ENCODE measurements around the gene EIF2AK2. TPM values are rescaled to one million over a fixed set of nuclear protein-coding genes. Genes with fewer than 3 reads are reported as not detected.

The EIF2AK2 gene
- total RNA-seq, 6 experiments from 2014 or later = 10.2 to 19.0 (median 13.3) TPM

DNA sequence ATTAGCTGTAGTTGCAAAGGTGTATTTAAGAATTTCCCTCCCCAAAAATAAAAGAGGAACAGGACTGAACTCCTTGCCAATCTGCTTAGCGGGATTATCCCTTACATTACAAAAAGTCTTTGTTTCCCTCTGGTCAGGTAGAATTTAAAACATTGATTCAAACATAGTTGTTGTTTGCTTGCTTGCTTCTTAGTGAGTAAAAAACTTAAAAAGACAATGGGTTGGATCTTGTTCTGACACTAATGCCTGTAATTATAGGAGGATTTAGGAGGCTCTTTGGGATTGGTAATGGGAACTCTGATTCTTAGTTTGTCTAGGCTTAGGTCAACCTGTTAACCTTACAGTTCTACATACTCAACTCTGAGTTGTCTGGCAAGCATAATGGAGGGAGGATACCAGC lies 35.8 kb upstream of the EIF2AK2 start:
- intact Hi-C loops (cut with DNase I) = no loop called here
- ATAC-seq = no peak
- 93% methylated on average over 1 of the region's 1 CpG for WGBS (ENCODE audit: insufficient coverage, low coverage, low lambda C conversion rate, missing lambda C conversion rate)

DNA sequence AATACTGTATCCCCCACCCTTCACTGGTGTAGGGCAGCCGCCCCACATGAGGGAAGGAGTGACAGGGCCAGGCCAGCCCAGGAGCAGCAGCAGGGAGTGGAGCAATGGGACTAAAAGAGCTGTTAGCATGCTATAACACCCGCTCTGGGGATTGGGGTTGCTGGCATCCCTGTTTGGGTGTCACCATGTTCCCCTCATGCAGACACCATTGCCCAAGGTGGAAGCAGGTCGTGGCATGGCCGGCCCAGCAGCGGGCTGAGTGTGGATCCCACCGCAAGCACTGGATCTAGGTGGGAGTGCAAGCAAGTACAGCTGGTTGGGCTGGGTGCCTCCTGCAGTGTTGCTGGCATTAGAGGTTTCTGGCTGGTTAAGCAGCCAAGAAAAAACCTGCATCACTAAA lies 35.0 kb upstream of the EIF2AK2 start:
- no peak for TF ChIP-seq POLR2A (IDR thresholded peaks at IDR 0.05)
- TF ChIP-seq, protein P1, sequence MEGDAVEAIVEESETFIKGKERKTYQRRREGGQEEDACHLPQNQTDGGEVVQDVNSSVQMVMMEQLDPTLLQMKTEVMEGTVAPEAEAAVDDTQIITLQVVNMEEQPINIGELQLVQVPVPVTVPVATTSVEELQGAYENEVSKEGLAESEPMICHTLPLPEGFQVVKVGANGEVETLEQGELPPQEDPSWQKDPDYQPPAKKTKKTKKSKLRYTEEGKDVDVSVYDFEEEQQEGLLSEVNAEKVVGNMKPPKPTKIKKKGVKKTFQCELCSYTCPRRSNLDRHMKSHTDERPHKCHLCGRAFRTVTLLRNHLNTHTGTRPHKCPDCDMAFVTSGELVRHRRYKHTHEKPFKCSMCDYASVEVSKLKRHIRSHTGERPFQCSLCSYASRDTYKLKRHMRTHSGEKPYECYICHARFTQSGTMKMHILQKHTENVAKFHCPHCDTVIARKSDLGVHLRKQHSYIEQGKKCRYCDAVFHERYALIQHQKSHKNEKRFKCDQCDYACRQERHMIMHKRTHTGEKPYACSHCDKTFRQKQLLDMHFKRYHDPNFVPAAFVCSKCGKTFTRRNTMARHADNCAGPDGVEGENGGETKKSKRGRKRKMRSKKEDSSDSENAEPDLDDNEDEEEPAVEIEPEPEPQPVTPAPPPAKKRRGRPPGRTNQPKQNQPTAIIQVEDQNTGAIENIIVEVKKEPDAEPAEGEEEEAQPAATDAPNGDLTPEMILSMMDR (IDR thresholded peaks at IDR 0.05) = no peak
- no peak overlapping the region for H3K27ac ChIP-seq
- WGBS (ENCODE audit: insufficient coverage, low coverage, low lambda C conversion rate, missing lambda C conversion rate) = no CpG with 5 or more reads among the region's 6 CpGs
- intact Hi-C loops (cut with DNase I) = no loop called here
- DNase-seq (no peak), ATAC-seq (no peak)
- no peaks in the 10 kb centered on the region for H3K9me3 ChIP-seq
- H3K4me1 ChIP-seq = no peaks in the 10 kb centered on the region
- H3K27me3 ChIP-seq = no peaks in the 10 kb centered on the region
- no peaks in the 10 kb centered on the region for H3K36me3 ChIP-seq
- H3K4me3 ChIP-seq = no peak overlapping the region

More for the DNA sequence above, 35.8 kb upstream of the EIF2AK2 start:
- DNase-seq = no peak
- no peak overlapping the region for H3K27ac ChIP-seq
- H3K4me3 ChIP-seq = no peak overlapping the region
- H3K36me3 ChIP-seq = no peaks in the 10 kb centered on the region
- no peaks in the 10 kb centered on the region for H3K9me3 ChIP-seq
- H3K27me3 ChIP-seq = no peaks in the 10 kb centered on the region
- H3K4me1 ChIP-seq = peaks cover 0 to 5% (median 3%) of the 10 kb centered on the region in 4 donors
- TF ChIP-seq, protein P1 (IDR thresholded peaks at IDR 0.05) = no peak
- no peak for TF ChIP-seq POLR2A (IDR thresholded peaks at IDR 0.05)

- no peaks in the 10 kb centered on the region for H3K27me3 ChIP-seq
- H3K36me3 ChIP-seq = no peaks in the 10 kb centered on the region
- ATAC-seq (no peak), DNase-seq (no peak)
- TF ChIP-seq POLR2A (IDR thresholded peaks at IDR 0.05) = no peak
- TF ChIP-seq, protein P1 (IDR thresholded peaks at IDR 0.05) = no peak
- 93% methylated on average over 2 of the region's 4 CpGs for WGBS (ENCODE audit: insufficient coverage, low coverage, low lambda C conversion rate, missing lambda C conversion rate)
- no peak overlapping the region for H3K4me3 ChIP-seq
- intact Hi-C loops (cut with DNase I) = no loop called here
- H3K4me1 ChIP-seq = no peaks in the 10 kb centered on the region
- no peak overlapping the region for H3K27ac ChIP-seq
- H3K9me3 ChIP-seq = no peaks in the 10 kb centered on the region
These were observed 34.5 kb upstream of the EIF2AK2 start for GRCh38 chr2:37191253-37191652.

- TF ChIP-seq, protein P1 (IDR thresholded peaks at IDR 0.05) = no peak
- no peak for TF ChIP-seq POLR2A (IDR thresholded peaks at IDR 0.05)
- Histone ChIP-seq H3K36me3 (no peaks in the 10 kb centered on the region), H3K4me3 (no peak overlapping the region), H3K27me3 (no peaks in the 10 kb centered on the region), H3K4me1 (no peaks in the 10 kb centered on the region), H3K27ac (no peak overlapping the region), H3K9me3 (no peaks in the 10 kb centered on the region)
- DNase-seq (no peak), ATAC-seq (no peak)
- intact Hi-C loops (cut with DNase I) = no loop called here
- WGBS (ENCODE audit: insufficient coverage, low coverage, low lambda C conversion rate, missing lambda C conversion rate) = 81% methylated on average over 4 of the region's 4 CpGs
These were observed 33.5 kb upstream of the EIF2AK2 start for GRCh38 chr2:37190290-37190689.
